GM23248 (cell line): ENCODE results near the gene CCDC171.

Experiments
- EZH2 ChIP-seq: fragments of 200-600 bp; sonication (generic); IDR thresholded peaks from 2 replicates; pipeline ENCODE4 v1.6.1; 2018; ENCODE audit warnings: antibody characterized with exemption, mild to moderate bottlenecking; ENCODE audit not compliant: insufficient read depth, poor library complexity, severe bottlenecking
- EZH2phosphoT487 ChIP-seq: fragments of 200-600 bp; sonication (generic); IDR thresholded peaks from 2 replicates; pipeline ENCODE4 v1.6.1; 2018; ENCODE audit warnings: antibody characterized with exemption, moderate library complexity, mild to moderate bottlenecking, low read depth; ENCODE audit not compliant: insufficient read depth

DNA sequence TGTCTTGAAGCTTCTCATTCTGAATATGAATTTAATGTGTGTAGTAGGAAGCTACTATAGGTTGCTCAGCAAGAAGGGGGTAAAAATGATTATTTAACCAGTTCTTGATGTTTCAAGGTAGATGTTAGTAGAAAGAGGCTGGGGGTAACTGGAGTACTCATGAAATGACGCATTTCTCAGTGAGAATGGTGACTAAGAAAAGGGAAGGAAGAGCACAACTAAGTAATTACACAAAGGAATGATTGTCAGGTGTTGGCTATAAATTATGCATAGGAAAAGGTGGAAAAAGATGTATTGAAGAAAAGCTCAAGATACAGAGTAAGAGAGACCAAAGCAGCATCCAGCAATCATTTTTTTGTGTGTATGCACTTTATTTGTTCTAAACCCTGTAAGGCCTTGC is 40.6 kb upstream of the CCDC171 start:
- no peak for TF ChIP-seq EZH2
- no peak for TF ChIP-seq EZH2phosphoT487
